ENCODE data around the gene HTRA2.
"Not testable (repeated sequence)": the region's sequence is repeated elsewhere in the genome, so short reads cannot be mapped to it uniquely, and the experiment has no call there.

The HTRA2 gene

GRCh38 chr2:74546004-74546403, 16.3 kb downstream of the HTRA2 start:
- DNase-seq = no peak

DNA sequence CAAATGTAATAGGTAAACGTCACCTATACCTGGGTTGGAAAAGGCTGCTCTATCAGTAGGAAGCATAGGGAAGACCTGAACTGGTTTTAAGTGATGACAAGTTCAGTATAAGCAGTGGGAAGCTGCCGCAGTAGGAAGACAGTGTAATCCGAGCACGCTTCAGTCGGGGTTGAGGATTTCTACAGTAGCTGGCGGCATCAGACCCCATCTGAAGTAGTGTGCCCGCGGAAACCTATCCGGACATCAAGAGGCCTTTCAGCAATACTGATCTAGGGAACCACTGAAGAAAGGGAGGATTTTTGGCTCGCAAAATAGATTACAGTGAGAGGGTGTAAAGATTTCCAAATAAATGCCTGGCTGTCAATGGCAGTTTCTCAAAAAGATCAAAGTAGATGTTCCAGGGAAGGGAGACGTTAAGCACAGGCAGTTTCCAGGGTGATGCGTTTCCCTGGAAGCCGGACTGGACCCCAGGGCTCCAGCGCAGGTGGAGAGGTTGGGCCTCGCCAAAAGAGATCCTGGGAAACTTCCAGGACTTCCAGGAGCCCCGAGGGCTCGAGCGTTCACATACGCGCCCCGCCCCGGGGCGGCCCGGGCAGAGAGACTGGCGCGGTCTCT, 18.7 kb downstream of the HTRA2 start:
- DNase-seq = no peak

GRCh38 chr2:74548900-74549826, 19.4 kb downstream of the HTRA2 start:
- DNase-seq = peak; percentile 62

DNA sequence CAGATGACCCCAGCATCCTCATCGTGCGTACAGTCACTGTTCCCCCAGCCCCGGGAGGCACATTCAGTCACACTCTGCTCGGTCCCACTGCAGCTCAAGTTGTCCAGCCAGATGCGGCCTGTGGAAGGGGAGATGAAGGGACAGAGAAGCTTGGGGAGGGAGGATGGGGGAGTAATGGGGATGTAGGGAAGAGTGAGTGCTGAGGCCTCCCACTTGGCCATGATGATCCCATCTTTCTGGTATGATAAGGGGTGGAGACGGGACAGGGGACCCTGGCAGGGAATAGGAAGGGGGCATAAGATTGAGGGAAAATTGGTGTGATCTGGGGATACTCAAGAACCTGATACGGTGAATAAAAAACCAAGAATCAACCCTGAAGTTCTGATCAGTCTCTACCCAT, 20.5 kb downstream of the HTRA2 start:
- DNase-seq = no peak

- no peak for DNase-seq
Observed at GRCh38 chr2:74551530-74551929, 21.8 kb downstream of the HTRA2 start.

DNA sequence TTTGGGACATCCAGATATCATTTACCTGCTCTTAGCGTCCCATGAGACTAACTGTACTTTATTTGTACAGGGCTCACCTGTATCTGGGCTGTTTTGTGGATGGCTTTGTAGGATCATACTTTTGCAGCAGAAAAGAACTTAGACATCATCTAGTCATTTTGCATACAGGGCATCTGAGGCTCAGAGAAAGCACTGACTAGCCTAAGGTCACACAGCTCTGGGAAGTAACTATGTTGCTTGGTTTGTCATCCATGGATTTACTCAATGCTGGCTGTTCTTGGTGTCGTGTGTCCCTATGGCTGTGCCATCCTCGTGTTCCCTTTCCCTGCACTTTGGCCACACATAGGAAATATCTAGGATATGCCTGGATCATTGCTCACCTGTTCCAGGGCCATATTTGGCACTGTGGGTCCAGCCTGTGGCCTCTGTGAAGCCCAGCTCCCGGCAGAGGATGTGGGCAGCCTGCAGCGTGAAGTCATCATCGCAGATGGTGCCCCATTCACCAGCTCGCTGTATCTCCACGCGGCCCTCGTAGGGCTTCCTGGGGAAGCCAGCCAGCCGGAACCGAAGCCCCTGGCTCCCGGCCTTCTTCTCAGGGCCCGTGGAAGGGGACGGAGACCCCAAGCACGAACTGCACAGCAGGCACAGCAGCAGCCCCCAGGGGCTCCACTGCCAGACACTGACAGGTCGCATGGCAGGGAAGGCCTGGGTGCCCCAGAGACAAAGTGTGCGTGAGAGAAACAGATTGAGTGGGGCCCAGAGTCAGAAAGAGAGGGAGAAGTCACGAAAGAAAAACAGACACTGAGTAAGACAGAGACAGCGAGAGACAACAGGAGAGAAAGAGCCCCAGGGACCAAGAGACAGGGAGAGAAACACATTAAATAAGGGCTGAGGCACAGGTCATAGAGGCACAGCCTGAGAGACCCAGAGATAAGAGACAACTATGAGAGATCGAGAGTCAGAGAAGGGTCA, 22.5 kb downstream of the HTRA2 start:
- DNase-seq = no peak

GRCh38 chr2:74552914-74553811, 23.4 kb downstream of the HTRA2 start:
- no peak for DNase-seq

GRCh38 chr2:74553892-74554819, 24.4 kb downstream of the HTRA2 start, which contains the start of the genes DOK1 and LOXL3:
DOK1 (plus strand) TSS chr2:74554720; CDS start chr2:74554755, 35 bp downstream.
LOXL3 (minus strand) TSS chr2:74553942; CDS start chr2:74552634, 1,308 bp downstream.
- peak; percentile 71 for DNase-seq

- DNase-seq = peak; percentile 50
Observed at GRCh38 chr2:74554820-74555531, 25.2 kb downstream of the HTRA2 start.

- no peak for DNase-seq
Observed at GRCh38 chr2:74555610-74556103, 25.9 kb downstream of the HTRA2 start.

DNA sequence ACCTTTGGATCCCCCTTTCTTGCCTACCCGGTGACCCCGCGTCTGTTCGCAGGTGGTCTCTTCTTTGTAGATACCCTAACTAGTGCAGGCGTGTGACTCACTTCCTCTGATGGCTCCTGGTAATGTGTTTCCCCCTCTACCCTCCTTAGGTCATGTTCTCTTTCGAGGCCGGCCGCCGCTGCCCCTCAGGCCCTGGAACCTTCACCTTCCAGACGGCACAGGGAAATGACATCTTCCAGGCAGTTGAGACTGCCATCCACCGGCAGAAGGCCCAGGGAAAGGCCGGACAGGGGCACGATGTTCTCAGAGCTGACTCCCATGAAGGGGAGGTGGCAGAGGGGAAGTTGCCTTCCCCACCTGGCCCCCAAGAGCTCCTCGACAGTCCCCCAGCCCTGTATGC, 26.4 kb downstream of the HTRA2 start:
- DNase-seq = no peak

DNA sequence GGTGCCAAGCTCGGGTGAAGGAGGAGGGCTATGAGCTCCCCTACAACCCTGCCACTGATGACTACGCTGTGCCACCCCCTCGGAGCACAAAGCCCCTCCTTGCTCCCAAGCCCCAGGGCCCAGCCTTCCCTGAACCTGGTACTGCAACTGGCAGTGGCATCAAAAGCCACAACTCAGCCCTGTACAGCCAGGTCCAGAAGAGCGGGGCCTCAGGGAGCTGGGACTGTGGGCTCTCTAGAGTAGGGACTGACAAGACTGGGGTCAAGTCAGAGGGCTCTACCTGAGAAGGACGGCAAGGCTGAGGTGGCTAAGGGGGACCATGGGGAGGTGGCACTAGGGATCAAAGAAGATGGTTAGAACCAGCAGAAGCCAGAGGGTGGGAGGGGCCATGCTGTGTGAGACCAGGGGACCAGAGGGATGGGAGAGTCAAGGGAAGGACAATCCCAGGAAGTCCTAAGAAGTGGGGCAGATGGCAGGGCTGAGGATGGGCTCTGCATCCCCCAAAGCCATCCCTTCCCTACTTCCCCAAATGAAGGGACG, 27.2 kb downstream of the HTRA2 start:
- DNase-seq = no peak

DNA sequence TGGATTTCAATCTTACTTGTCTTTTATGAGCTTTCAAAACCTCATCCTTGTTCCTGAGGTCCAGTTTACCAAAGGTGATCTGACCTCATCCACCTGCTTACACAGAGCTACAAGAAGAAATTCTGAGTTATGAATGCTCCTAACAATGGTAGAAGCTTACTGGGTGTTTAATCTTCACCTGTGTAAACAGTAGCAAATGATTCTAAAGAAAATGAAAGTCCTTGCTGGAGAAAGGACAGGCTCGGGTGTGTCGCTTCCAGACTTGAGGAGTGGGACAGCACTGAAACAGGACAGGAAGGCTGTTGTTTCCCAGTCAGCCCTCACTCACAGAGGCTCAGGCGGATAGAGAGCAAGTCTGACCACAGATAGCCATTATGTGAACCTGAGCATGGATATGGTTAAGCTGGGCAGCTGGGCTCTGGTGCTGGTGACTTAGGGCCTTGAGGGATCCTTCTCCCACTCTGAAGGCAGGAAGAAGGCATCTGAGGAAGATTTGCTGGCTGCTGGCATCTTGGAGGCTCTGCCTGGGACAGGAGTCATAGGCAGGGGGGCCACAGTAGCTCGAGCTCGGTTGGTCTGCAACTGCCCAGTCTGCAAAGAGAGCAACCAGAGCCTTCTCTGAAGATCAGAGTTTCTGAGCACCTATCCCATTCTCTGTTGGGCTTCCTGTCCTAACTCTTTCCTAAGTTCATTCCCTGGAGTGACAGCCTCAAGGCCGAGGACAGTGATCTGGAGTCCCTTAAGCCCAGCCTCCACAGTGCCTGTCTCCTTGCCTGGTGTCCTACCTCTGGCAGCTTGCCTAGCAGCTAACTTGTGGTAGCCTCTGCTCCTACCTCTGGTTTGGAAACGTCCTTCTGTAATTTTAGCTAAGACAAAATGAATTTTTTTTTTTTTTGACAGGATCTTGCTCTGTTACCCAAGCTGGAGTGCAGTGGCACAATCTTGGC, 28.8 kb downstream of the HTRA2 start:
- no peak for DNase-seq

- DNase-seq = no peak
Observed at GRCh38 chr2:74559912-74560311, 30.2 kb downstream of the HTRA2 start.

DNA sequence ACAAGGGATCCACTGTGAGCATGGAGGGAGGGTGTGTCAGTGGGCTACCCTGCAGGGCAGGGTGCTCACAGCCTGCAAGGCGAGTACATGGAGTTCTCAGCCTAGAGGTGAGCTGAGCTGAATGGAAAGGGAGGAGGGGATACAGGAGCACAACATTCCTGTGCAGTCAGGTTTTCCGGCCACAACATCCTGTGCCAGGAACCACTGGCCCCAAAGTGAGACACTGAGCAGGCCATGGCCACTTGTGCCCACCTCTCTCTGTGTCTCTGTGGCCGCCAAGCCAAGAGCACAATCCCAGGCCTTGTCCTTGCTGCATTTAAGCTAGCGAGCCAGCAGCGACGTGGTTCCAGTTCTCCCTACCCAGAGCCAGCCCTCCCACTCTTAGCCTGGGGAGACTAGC, 30.9 kb downstream of the HTRA2 start:
- no peak for DNase-seq

DNA sequence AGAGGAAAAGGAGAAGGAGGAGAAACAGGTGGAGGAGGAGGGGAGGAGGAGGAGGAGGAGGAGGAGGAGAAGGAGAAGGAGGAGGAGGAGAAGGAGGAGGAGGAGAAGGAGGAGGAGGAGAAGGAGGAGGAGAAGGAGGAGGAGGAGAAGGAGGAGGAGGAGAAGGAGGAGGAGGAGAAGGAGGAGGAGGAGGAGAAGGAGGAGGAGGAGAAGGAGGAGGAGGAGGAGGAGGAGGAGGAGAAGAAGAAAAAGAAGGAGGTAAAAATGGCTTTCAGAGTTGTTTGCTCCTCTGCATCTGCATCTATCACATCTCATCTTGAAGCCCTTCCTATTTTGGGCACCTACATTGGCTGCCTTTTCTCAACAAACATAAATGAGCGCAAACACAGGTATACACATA, 31.3 kb downstream of the HTRA2 start:
- not testable (repeated sequence) for DNase-seq

DNA sequence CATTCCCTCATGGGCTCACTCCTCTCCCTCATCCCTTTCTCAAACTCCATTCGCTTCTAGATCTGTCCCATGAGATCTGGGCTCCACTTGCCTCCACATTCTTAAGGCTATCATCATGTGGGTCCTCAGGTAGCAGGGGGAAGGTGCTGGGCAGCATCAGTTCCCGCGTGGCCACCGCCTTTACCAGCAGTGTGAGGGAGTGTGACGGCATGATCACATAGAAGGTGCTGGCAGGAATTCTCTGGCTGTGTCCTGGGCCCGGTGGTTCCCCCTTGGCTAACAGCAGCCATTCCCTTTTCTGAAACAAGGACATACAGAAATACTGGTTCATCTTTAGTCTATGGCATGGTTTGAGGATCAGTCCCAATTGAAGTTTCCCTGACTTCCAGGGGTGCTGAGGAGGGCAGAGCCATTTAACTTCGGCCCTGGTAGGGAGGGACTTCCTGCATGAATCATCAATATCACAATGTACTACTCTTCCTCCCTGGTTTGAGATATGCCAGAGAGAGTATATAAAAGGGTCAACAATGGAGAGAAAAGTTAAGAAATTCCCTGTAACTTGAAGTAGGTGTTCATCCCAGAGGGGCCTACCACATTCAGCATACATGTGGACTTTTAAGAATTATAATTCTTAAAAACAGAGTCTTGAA, 32.5 kb downstream of the HTRA2 start:
- no peak for DNase-seq

- DNase-seq = no peak
Observed at GRCh38 chr2:74564222-74564621, 34.5 kb downstream of the HTRA2 start.
